HG02840 (cell line): ENCODE results near the gene RGS14.

ENCODE experiments used
- ATAC-seq: cut with Tn5 transposase; IDR thresholded peaks from one replicate; pipeline ENCODE4 v1.9.1; 2021; ENCODE audit warnings: mild to moderate bottlenecking, moderate library complexity, moderate number of reproducible peaks; ENCODE audit not compliant: unreplicated experiment, low FRiP score

Gene RGS14

GRCh38 chr5:177357459-177358351 lies at the start of gene RGS14:
TSS of gene RGS14 (plus strand) at chr5:177357924. CDS start at chr5:177358025, 101 bp downstream.
- peak; percentile 87 for ATAC-seq

GRCh38 chr5:177308740-177309139 lies 49.0 kb upstream of the RGS14 start:
- ATAC-seq: no peak

- ATAC-seq: no peak
These were observed 48.2 kb upstream of the RGS14 start for GRCh38 chr5:177309351-177310191.

GRCh38 chr5:177310332-177310731 lies 47.4 kb upstream of the RGS14 start:
- ATAC-seq: no peak

GRCh38 chr5:177310757-177311391 lies 46.9 kb upstream of the RGS14 start:
- ATAC-seq: peak; percentile 35

- ATAC-seq: no peak
These were observed 46.4 kb upstream of the RGS14 start for GRCh38 chr5:177311392-177311722.

- peak; percentile 74 for ATAC-seq
These were observed 45.7 kb upstream of the RGS14 start, which contains the start of gene MXD3 for GRCh38 chr5:177311723-177312648. TSS of gene MXD3 (minus strand) at chr5:177311898. CDS start at chr5:177311830, 68 bp downstream.

GRCh38 chr5:177312649-177313181 lies 45.0 kb upstream of the RGS14 start:
- peak; percentile 25 for ATAC-seq

GRCh38 chr5:177313561-177314259 lies 44.0 kb upstream of the RGS14 start:
- ATAC-seq: no peak

- no peak for ATAC-seq
These were observed 43.1 kb upstream of the RGS14 start for GRCh38 chr5:177314376-177315342.

GRCh38 chr5:177315411-177315810 lies 42.3 kb upstream of the RGS14 start:
- ATAC-seq: no peak

GRCh38 chr5:177316005-177316404 lies 41.7 kb upstream of the RGS14 start:
- no peak for ATAC-seq

GRCh38 chr5:177317959-177318377 lies 39.8 kb upstream of the RGS14 start:
- no peak for ATAC-seq

GRCh38 chr5:177319913-177320588 lies 37.7 kb upstream of the RGS14 start:
- no peak for ATAC-seq

- ATAC-seq: no peak
These were observed 36.8 kb upstream of the RGS14 start for GRCh38 chr5:177320879-177321278.

- no peak for ATAC-seq
These were observed 31.8 kb upstream of the RGS14 start for GRCh38 chr5:177325868-177326381.
